OCI-LY7 (cell line): ENCODE data around the gene RUVBL2.

ENCODE experiments used
- CTCF ChIP-seq: fragments of 200-600 bp; sonication (generic); conservative IDR thresholded peaks from 2 replicates; pipeline ENCODE4 v1.5.1; 2014; ENCODE audit warnings: mild to moderate bottlenecking, antibody characterized with exemption, low read length, moderate library complexity, mixed read lengths
- EZH2phosphoT487 ChIP-seq: fragments of 200-600 bp; sonication (generic); IDR thresholded peaks from 2 replicates; pipeline ENCODE4 v1.6.1; 2018; ENCODE audit warnings: low read depth, borderline replicate concordance, mild to moderate bottlenecking, mixed run types, antibody characterized with exemption, low read length, moderate library complexity, mixed read lengths

DNA sequence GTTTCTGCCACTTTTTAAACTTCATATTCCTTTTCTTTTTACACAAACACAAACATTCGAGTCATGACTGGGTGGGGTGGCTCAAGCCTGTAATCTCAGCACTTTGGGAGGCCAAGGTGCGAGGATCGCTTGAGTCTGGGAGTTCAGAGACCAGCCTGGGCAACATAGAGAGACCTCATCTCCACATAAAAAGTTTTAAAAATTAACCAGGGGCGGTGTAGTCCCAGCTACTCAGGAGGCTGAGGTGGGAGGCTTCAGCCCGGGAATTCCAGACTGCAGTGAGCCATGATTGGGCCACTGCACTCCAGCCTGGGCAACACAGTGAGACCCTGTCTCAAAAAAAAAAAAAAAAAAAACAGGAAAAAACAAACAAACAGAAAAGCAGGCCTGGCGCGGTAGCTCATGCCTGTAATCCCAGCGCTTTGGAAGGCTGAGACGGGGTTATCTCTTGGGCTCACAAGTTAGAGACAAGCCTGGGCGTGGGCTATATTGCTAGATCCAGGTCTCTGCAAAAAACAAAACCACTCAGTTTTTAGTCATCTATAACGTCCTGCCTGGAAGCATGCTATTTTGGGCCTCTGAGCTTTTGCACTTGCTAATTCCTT is 39.6 kb upstream of the RUVBL2 start:
- TF ChIP-seq CTCF = no peak
- no peak for TF ChIP-seq EZH2phosphoT487
